Stimulated activated CD4-positive, alpha-beta T cell treated with anti-CD3 and anti-CD28 coated beads, Interleukin-4, amount 100 ng/mL, for 48 hours (primary cell): Measurements from ENCODE around the gene SMIM32.

Source experiments
- DNase-seq, 2 donors: peaks; one replicate each; pipeline ENCODE4 v3.0.0-alpha.2; 2020; ENCODE audit warnings: low read depth in 2 of 2

The SMIM32 gene

DNA sequence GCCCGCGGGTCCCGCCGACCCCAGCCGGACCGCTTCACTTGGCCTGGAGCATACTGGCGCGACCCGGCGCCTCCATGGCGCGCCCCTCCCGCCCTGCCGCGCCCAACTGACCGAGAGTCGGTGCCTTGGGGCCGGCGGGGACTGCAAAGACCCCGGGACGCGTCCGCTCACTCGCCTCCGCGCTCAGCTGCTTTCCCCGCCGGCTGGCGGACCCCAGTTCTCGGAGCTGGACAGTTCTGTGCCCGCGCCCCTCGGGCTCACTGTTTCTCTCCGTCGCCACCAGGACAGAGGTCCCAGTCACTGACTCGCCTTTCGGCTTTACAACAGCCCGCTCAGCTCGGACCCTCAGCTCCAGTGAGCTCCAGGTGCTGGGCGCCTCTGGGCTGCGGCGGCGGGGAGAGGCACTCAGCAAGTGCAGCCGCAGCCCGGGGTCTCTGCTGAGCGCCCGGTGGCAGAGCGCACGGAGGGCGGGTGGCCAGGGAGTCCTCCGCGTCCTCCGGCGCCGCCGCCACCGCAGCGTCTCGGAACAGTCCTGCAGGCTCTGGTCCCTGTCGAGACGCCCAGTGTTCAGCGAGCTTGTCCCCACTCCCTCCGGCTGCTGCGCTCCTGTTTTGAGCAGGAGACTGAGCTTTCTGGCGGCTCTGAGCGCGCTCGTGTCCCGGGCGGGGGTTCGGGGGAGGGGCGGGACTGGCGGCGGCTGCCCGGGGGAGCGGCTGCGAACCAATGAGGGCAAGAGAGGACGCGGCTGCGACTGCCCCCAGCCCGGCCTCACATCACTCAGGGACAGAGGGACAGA, at the start of gene SMIM32:
SMIM32 (minus strand) TSS at position 637 of the 796 bp plus-strand sequence. CDS start 638 bp downstream, outside the sequence.
- no peak for DNase-seq

- no peak for DNase-seq
Observed at GRCh38 chr5:136242611-136243010, 49.6 kb upstream of the SMIM32 start.

DNA sequence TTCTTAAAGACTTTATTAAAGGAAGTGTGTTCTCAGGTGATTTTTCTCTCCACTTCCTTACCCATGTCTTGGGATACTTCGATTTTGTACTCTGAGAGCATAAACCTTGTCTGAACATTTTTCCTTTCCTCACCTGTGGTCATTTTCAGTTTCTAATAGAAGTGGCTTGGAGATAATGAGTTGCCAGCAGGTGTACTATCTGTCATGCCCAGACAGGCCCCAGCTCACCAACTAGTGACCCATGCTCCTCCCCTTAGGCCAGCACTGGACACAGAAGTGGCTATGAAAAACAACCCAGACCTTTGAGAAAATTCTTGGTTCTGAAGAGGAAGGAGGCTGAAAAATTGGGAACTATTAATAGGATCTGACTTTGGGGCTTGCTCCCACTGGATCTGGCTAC, 49.2 kb upstream of the SMIM32 start:
- DNase-seq: no peak

GRCh38 chr5:136240894-136241293, 47.9 kb upstream of the SMIM32 start:
- DNase-seq: no peak

DNA sequence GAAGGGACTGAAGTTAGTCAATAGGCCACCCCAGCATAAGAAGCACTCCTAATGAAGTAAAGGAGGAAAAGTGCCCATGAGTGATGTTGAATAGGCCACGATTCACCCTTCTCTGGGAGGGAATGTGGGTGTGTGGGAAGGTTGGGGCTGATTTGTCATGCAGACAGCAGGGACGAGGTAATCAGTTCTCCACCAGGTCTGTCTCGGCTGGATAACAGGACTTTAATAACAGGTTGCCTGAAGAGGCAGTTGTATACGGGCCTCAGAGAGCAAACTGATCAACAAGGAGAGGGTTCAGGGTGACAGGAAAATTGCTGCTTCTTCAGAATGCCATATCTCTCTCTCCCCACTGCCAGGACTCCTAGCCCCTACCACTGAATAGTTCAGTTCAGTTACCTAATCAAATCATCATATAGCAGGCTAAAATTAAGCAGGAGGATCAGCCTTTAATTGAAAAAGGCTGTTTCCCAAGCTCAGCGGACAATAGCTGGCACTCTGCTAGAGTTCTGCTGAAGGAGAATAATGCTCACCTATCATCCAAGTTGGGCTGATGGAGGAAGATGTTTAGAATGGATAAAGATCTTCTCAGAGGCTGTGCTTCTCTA, 43.6 kb upstream of the SMIM32 start:
- no peak for DNase-seq

- DNase-seq: no peak
Observed at GRCh38 chr5:136235321-136235720, 42.4 kb upstream of the SMIM32 start.

DNA sequence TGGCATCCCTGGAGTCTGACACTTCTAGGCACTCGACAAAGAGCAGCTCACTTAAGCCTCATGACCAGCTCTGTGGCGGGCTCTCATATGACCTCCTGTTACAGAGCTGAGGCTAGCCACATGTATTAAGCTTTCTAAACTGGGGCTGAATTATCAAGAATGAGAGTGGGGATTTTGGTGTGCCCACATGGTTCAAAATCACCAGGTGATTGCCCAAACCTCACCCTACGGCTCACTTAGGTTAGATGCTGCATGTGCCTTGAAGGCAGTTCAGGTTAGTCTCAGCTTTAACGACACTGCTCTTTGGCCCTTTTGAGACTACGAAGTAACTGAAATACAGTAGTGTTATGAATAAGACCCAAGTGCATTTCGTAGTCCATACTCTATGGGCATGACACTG, 39.4 kb upstream of the SMIM32 start:
- no peak for DNase-seq

- no peak for DNase-seq
Observed at GRCh38 chr5:136230176-136230575, 37.2 kb upstream of the SMIM32 start.

DNA sequence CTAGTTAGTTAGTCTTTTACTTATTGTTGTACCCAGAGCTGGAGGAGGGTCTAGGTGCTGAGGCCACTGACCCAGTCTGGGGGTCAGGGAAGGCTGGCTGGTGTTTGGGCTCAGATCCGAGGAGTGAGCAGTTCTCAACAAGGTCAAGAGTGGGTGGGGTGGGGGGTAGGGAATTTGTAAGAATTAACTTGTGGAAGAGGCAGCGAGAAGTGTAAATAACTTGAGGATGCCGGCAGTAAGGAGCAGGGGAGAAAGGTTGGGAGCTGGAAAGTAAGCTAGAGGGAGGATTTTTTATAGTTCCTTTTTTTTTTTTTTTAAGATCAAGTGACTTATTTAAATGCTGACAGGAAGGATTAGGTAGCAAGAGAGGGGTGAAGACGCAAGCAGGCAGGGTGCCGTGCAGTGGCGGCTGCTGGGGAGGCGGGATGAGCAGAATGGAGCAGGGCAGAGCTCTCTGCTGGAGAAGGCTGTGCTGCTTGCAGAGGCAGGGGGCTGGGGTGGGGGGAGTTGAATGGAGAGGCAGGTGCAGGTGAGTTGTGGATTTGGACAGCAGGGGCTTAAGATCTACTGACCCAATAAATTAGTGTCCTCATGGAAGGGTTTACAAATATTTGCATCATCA, 35.3 kb upstream of the SMIM32 start:
- no peak for DNase-seq

DNA sequence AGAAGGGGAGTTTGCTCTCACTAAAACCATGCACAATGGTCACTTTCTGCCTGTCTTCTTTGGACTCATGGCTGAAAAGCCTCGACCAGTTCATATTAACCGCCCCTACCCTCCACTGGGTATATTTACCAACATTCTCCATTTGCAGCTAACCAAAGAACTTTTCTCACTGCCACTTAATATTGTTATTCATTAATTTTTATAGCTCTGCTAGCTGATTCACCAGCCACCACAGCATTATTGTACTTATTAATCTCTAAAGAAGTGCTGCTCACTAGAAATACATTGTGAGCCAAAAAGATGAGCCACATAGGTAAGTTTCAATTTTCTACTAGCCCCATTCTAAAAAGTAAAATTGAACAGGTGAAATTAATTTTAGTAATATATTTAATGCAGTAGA, 33.4 kb upstream of the SMIM32 start:
- no peak for DNase-seq

DNA sequence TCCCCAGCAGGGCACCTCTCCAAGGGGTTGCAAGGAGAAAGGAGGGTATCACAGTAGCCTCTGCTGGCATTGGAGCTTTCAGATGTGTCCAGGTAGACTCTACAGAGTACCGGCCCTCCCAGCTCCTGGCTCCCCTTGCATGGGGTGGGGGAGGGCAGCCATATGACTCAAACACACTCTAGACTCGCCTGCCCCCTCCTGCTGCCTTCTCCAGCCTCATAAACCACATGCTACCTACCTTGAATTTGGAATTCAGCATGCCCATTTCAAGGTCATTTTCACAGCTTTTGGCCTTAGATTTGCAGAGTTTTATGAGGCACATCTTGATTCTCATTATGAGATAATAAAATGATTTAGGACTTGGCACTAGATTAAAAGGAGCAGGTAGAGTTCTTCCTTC, 32.8 kb upstream of the SMIM32 start:
- no peak for DNase-seq

DNA sequence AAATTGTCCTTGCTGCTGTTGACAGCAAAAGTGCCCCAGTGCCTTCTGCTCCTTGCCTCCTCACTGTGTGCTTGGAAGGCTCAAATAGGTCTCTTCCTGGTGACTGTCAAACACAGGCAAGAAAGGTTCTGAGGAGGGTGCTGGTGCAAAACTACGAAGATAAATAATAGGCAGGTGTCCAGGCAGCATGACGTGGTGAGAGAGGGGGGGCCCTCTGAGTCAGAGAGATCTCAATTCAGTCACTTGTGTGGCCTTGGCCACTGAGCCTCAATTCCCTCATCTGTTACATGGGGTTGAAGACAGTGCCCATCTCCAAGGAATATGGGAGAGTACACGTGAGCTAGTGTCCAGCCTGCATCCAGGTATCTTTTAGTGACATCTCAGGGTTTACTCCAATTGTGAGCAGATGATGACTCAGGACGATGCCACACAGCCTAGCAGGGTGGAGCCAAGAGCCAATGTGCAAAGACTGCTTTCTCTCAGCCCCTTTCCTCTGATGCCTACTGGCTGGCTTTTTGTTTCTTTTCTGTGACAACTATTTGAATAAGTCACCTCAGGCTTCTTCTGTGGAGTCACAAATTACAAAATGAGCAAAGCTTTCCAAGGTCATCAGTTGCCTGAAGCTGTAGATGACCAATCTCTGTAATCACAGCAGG, 29.7 kb upstream of the SMIM32 start:
- DNase-seq: no peak

GRCh38 chr5:136221340-136221739, 28.4 kb upstream of the SMIM32 start:
- no peak for DNase-seq

- DNase-seq: no peak
Observed at GRCh38 chr5:136216230-136216629, 23.3 kb upstream of the SMIM32 start.

DNA sequence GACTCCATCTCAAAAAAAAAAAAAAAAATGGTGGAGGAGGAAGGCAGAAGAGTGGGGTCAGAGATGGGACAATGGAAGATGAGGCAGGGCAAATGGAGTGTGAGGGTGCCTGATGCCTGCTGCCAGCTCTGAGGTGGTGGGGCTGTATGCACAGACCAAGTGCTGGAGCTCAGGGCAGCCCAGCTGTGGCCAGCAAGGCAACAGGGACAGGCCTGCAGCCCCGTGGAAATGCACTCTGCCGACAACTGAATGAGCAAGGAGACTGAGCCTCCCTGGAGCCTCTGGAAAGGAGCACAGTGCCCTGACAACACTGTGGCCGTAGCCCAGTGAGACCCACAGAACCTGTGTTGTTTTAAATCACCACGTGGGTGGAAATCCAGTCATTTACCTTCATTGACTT, 22.9 kb upstream of the SMIM32 start:
- no peak for DNase-seq

DNA sequence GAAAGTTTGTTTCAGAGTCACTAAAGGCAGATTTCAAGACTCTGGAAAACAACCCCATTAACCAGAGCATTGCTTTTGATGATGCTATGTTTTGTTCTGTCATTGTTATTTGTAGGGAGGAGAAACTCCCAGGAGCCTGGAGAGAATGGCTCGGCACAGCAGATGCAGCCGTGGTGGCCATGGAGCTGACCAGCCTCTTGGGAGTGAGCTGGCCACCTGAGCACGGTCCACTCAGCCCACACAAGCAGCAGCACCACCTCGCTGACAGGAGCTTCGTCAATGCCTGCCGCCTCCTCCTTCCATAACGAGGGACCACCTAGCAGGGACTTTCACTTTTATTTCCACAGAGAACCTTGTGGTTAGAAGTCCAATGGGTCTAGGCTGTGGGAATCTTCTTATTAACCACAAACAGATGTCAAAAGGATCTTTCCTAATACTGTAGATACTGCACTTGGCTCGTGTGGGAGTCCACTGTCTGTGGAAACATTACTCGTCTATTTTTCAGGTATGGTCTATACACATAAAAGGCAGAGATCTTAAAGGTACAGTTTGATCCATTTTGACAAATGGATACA, 21.0 kb upstream of the SMIM32 start:
- no peak for DNase-seq

- peak; percentile 19 to 44 for DNase-seq
Observed at GRCh38 chr5:136212252-136212721, 19.3 kb upstream of the SMIM32 start.

GRCh38 chr5:136211282-136212040, 18.5 kb upstream of the SMIM32 start:
- no peak for DNase-seq

- DNase-seq: no peak
Observed at GRCh38 chr5:136210259-136210658, 17.3 kb upstream of the SMIM32 start.

DNA sequence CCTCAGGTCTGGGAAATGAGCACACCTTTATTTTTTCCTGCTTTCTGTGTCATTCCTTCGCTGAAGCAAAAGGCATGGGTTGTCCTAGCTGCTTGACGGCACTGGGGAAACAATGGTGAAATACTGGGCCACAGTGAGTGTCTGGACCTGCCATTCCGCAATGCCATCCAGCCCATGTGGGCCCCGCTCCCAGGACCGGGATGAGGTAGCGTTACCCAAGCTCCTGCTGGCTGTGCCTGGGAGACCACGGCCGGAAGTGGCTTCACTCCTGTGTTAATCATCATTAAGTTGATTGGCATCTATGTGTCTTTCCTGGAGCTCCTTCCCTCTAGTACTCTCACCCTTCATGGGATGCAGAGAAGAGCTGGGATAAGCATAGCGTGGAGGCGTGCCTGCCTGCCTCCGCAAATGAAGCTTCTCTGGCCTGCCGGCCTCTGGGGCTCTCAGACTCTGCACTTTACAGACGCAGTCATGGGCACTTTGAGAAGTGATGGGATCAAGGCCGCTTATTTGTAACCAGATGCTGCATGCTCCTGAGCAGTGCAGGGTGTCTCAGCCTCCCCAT, 16.5 kb upstream of the SMIM32 start:
- DNase-seq: no peak

GRCh38 chr5:136208916-136209315, 16.0 kb upstream of the SMIM32 start:
- DNase-seq: no peak
